ENCODE measurements around the gene ITGA5.

Gene ITGA5

DNA sequence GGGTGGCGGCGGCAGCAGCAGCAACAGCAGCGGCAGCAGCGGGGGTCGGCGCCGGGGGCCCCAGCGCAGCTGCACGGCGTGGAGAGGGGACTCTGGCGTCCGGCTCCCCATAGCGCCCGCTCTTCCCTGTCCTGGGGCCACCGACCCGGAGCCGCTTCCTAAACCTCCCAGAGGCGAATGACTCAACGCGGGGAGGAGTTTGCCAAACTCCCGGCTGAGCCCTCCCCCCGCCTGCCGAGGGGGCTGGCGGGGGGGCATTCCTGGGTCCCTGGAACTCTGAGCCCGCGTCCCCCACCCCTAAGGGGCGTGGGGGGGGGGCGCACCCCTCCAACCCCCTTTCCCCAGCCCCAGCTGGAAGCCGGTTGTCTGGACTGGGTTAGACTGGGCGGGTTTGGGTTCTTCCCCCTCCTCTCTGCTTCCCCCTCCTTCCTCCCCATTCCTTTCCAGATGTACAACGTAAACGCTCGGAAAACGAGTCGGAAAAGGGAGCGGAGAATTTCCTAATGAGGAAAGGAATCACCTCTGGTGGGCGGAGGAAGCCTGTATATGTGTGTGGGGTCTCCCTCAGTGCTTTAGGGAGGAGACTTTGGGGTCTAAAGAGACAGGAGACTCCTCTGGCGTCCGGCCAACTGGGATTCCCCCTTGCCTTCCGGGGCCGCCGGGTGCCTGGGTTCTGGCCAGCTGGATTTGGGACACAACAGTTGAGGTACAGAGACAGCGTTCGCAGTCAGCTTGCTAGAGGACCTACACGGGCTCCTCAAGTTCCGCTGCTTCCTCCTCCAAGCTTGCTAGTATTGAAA is at the start of gene ITGA5:
TSS of gene ITGA5 (minus strand) at position 179 of the 800 bp plus-strand sequence. CDS start at position 111, 68 bp downstream.
- Histone ChIP-seq H3K4me3 (ENCODE audit: low read depth, low read length) (peak within 1 kb of the TSS; percentile 89), H3K27ac (ENCODE audit: low read depth, low read length) (peak within 1 kb of the TSS; percentile 95), H2AFZ (ENCODE audit: low read length, unreplicated experiment) (peak within 1 kb of the TSS; percentile 91), H3K4me1 (ENCODE audit: control insufficient read depth, insufficient read depth, low read length, unreplicated experiment) (peaks cover 69% of the 10 kb centered on the region), H3K36me3 (ENCODE audit: insufficient read depth, low read length) (0 out of 2 replicates have a peak, but pooled peaks cover 4% of the 10 kb centered on the region), H3K79me2 (ENCODE audit: control insufficient read depth, insufficient read depth, low read length, unreplicated experiment) (peaks cover 58% of the 10 kb centered on the region), H3K27me3 (ENCODE audit: insufficient read depth, low read length) (no peaks in the 10 kb centered on the region)

DNA sequence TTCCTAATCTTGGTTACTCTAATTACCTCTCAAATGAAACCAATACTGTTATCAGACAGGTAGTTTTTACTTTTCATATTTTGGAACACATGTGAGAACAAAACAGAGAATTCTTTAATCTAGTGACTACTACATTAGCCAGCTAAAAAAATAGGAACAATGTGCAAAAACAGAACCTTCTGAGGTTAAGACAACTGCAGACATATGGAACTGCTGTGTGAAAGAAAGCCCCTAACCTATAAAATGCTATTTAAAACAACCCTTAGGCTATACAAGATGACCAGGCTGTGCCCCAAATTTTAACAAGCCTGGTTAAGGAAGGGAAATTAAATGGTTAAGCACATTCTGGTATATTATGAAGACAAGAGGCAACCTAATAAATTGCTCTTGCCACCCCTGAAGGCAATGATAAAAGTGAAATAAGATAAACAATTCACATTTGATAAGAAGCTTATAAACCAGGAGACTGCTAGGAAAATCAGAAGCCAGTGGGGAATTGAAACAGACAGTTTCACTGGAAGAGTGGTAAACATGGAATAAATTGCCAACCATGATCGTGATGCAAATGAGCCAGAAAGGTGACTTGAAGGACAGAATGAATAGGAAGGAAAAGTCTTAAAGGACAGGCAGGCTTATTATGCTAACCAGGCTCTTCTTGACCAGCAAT is 46.9 kb upstream of the ITGA5 start:
- Histone ChIP-seq H3K27ac (ENCODE audit: low read depth, low read length) (no peak overlapping the region), H3K36me3 (ENCODE audit: insufficient read depth, low read length) (no peaks in the 10 kb centered on the region), H3K79me2 (ENCODE audit: control insufficient read depth, insufficient read depth, low read length, unreplicated experiment) (no peaks in the 10 kb centered on the region), H2AFZ (ENCODE audit: low read length, unreplicated experiment) (no peak overlapping the region), H3K4me3 (ENCODE audit: low read depth, low read length) (no peak overlapping the region), H3K4me1 (ENCODE audit: control insufficient read depth, insufficient read depth, low read length, unreplicated experiment) (peaks cover 15% of the 10 kb centered on the region), H3K27me3 (ENCODE audit: insufficient read depth, low read length) (no peaks in the 10 kb centered on the region)

DNA sequence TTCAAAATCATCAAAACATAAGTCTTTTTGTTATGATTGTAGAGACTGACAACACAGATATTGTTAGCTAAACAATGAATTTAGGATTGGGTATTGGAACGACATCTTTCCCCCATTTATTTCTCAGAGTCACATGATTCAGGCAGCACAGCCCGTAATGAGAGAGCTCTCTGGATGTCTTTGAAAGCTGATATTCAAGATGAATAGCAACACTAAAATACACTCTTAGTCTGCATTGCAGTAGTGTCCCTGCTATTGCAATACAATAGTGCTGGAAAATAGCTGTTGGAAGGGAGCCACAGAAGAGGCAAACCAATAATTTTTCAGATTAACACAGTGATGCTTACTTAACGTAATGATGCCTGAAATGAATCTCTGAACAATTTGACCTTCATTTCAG is 44.4 kb upstream of the ITGA5 start:
- no peaks in the 10 kb centered on the region for H3K79me2 ChIP-seq (ENCODE audit: control insufficient read depth, insufficient read depth, low read length, unreplicated experiment)
- H3K4me1 ChIP-seq (ENCODE audit: control insufficient read depth, insufficient read depth, low read length, unreplicated experiment): peaks cover 15% of the 10 kb centered on the region
- no peaks in the 10 kb centered on the region for H3K36me3 ChIP-seq (ENCODE audit: insufficient read depth, low read length)
- 0 out of 2 replicates have a peak overlapping the region, but pooled peaks have one; percentile 20 for H3K27ac ChIP-seq (ENCODE audit: low read depth, low read length)
- H2AFZ ChIP-seq (ENCODE audit: low read length, unreplicated experiment): no peak overlapping the region
- H3K4me3 ChIP-seq (ENCODE audit: low read depth, low read length): no peak overlapping the region
- no peaks in the 10 kb centered on the region for H3K27me3 ChIP-seq (ENCODE audit: insufficient read depth, low read length)

DNA sequence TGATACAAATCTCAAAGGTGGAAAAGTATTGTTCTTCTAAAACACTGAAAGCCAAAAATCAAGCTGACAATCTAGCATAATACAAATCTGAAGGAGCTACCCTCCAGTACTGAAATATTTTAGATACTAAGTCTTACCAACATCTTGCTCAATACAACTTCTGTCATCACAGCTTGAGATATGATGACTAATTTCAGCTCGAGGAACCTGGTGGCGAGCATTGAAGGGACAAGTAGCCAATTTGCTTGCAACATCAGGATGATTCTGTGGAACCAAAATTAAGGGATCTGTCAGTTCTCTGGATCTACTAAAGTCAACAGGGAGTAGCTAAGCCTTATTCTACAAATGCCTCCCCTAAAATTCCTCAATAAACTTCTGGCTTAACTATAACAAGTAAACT is 44.0 kb upstream of the ITGA5 start:
- H3K27ac ChIP-seq (ENCODE audit: low read depth, low read length): 0 out of 2 replicates have a peak overlapping the region, but pooled peaks have one; percentile 20
- H3K36me3 ChIP-seq (ENCODE audit: insufficient read depth, low read length): no peaks in the 10 kb centered on the region
- no peaks in the 10 kb centered on the region for H3K79me2 ChIP-seq (ENCODE audit: control insufficient read depth, insufficient read depth, low read length, unreplicated experiment)
- H3K4me3 ChIP-seq (ENCODE audit: low read depth, low read length): no peak overlapping the region
- H3K27me3 ChIP-seq (ENCODE audit: insufficient read depth, low read length): no peaks in the 10 kb centered on the region
- no peak overlapping the region for H2AFZ ChIP-seq (ENCODE audit: low read length, unreplicated experiment)
- peaks cover 15% of the 10 kb centered on the region for H3K4me1 ChIP-seq (ENCODE audit: control insufficient read depth, insufficient read depth, low read length, unreplicated experiment)

DNA sequence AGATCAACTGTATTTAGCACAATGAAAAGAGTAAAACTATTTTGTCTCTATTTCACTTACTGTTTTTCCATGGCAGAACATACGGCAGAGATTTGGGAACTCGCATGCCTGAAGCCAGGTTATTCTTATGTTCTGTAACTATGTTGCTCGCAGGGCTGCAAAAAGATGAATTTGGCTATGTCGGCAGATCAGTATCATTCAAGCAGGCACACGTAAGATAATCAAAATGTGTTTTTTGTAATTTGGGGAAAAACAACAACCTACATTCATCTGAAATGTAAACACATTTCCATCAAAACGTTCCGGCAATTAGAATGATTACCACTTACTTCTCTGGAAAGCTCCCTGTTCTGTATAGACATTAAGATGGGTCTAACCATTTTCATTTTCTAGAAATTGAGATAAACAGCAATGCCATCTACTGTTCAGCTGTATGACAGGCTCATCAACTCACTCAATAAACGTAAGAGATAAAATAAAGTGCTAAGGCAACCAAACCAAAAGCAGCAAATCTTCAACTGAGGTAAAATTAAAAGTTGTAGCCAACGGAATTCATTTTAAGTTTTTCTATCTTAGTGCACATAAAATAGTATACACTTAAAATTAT is 41.4 kb upstream of the ITGA5 start:
- no peaks in the 10 kb centered on the region for H3K79me2 ChIP-seq (ENCODE audit: control insufficient read depth, insufficient read depth, low read length, unreplicated experiment)
- H2AFZ ChIP-seq (ENCODE audit: low read length, unreplicated experiment): no peak overlapping the region
- H3K4me1 ChIP-seq (ENCODE audit: control insufficient read depth, insufficient read depth, low read length, unreplicated experiment): peaks cover 27% of the 10 kb centered on the region
- H3K27me3 ChIP-seq (ENCODE audit: insufficient read depth, low read length): no peaks in the 10 kb centered on the region
- no peak overlapping the region for H3K4me3 ChIP-seq (ENCODE audit: low read depth, low read length)
- no peaks in the 10 kb centered on the region for H3K36me3 ChIP-seq (ENCODE audit: insufficient read depth, low read length)
- no peak overlapping the region for H3K27ac ChIP-seq (ENCODE audit: low read depth, low read length)

DNA sequence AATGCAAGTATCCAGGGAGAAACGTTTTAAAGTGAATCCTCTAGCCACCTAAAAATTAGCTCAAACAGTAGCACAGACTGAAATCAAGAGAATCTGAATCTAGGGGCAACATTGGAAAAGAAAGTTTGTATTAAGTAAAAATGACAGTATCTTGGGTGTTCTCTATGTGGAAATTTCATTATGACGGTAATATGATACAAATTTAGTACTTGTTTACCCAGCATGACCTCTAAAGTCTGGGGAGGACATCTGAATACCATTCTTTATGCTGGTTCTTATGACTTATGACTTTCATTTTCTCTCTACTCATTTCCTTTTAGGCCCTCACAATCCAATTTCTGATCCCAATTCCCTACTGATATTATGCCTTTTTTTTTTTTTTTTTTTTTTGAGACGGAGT is 40.3 kb upstream of the ITGA5 start:
- Histone ChIP-seq H3K4me1 (ENCODE audit: control insufficient read depth, insufficient read depth, low read length, unreplicated experiment) (peaks cover 28% of the 10 kb centered on the region), H3K27ac (ENCODE audit: low read depth, low read length) (no peak overlapping the region), H3K4me3 (ENCODE audit: low read depth, low read length) (no peak overlapping the region), H3K79me2 (ENCODE audit: control insufficient read depth, insufficient read depth, low read length, unreplicated experiment) (no peaks in the 10 kb centered on the region), H3K36me3 (ENCODE audit: insufficient read depth, low read length) (no peaks in the 10 kb centered on the region), H2AFZ (ENCODE audit: low read length, unreplicated experiment) (peak overlapping the region; percentile 51), H3K27me3 (ENCODE audit: insufficient read depth, low read length) (no peaks in the 10 kb centered on the region)

DNA sequence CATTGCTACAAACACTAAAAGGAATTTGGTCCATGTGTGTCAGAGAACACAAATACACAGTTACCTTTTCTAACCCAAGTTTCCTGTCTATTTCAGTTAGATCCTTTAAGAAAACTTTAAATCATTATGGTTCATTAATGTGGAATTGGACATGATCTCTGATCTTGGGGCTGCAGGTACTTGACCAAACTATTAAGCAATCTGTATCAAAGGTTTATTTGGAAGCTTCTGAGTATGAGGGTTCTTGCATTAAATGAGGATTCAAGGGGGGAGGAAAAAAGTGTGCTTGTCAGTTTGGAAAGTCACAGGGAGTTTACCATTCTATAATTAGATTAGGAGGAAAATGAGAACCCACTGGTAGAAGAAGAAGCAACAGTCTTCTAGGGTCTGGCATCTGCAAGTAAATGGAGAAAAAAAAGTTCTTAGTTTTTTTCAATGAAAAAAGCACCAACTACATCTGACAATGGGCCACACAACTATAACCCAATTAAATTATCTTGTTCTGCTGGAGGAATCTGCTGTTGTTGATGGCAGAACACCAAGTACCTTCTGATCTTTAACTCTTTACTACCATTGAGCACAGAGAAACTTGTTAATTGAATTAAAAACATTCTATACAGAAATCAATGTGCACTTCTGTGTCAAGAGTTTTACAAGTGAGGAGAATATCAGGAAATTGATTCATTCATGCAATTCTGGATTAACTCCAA is 36.8 kb upstream of the ITGA5 start:
- Histone ChIP-seq H3K27me3 (ENCODE audit: insufficient read depth, low read length) (no peaks in the 10 kb centered on the region), H2AFZ (ENCODE audit: low read length, unreplicated experiment) (no peak overlapping the region), H3K36me3 (ENCODE audit: insufficient read depth, low read length) (no peaks in the 10 kb centered on the region), H3K4me1 (ENCODE audit: control insufficient read depth, insufficient read depth, low read length, unreplicated experiment) (peaks cover 13% of the 10 kb centered on the region), H3K79me2 (ENCODE audit: control insufficient read depth, insufficient read depth, low read length, unreplicated experiment) (no peaks in the 10 kb centered on the region), H3K4me3 (ENCODE audit: low read depth, low read length) (no peak overlapping the region), H3K27ac (ENCODE audit: low read depth, low read length) (no peak overlapping the region)

DNA sequence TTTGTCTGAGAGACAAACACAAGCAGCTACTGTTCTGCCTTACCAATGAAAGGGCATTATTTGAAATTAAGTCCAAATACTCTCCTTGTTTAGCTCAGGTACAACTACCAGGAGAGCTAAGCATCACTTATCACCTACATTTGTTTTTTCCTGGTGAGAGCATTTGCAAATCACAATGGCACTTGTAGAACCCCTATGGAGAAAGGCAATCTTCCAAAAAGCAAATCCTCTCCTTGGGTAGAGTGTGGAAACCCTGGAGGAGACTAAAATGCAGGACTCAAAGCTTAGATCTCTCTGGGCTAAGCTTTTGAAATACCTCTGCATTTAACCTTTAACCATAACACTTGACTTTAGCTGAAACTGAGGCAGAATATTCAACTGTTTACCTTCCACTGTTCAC is 33.6 kb upstream of the ITGA5 start:
- H3K79me2 ChIP-seq (ENCODE audit: control insufficient read depth, insufficient read depth, low read length, unreplicated experiment): no peaks in the 10 kb centered on the region
- H3K4me3 ChIP-seq (ENCODE audit: low read depth, low read length): no peak overlapping the region
- H3K36me3 ChIP-seq (ENCODE audit: insufficient read depth, low read length): no peaks in the 10 kb centered on the region
- H3K4me1 ChIP-seq (ENCODE audit: control insufficient read depth, insufficient read depth, low read length, unreplicated experiment): peaks cover 13% of the 10 kb centered on the region
- no peaks in the 10 kb centered on the region for H3K27me3 ChIP-seq (ENCODE audit: insufficient read depth, low read length)
- H2AFZ ChIP-seq (ENCODE audit: low read length, unreplicated experiment): no peak overlapping the region
- H3K27ac ChIP-seq (ENCODE audit: low read depth, low read length): no peak overlapping the region

DNA sequence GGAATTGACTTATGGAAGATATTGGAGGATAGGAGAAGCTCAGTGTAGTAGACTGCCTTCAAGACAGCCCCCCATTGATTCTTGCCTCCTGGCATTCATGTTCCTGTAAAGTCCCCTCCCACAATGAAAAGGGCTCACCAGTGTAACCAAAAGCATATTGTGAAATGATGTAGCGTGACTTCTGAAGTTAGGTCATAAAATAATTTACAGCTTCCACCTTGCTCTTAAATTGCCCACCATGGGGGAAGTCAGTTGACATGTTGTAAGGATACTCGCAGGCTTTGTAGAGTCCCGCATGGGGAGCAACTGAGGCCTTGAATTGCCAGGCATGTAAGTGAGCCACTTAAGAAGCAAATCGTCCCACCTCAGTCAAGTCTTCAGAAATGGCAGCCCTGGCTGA is 29.3 kb upstream of the ITGA5 start:
- H3K27me3 ChIP-seq (ENCODE audit: insufficient read depth, low read length): no peaks in the 10 kb centered on the region
- no peak overlapping the region for H2AFZ ChIP-seq (ENCODE audit: low read length, unreplicated experiment)

DNA sequence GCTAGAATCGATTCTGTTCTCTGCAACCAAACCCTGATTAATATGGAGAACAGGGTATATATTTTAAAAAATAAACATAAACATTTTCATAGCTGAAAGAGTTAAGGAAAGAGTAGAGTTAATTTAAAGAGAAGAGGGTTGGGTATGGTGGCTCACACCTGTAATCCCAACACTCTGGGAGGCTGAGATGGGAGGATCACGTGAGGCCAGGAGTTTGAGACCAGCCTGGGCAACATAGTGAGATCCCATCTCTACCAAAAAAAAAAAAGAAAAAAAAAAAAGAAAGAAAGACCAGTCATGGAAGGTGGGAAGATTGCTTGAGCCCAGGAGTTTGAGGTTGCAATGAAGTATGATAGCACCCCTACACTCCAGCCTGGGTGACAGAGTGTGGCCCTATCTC is 28.9 kb upstream of the ITGA5 start:
- H3K36me3 ChIP-seq (ENCODE audit: insufficient read depth, low read length): no peaks in the 10 kb centered on the region
- no peak overlapping the region for H3K27ac ChIP-seq (ENCODE audit: low read depth, low read length)
- no peaks in the 10 kb centered on the region for H3K4me1 ChIP-seq (ENCODE audit: control insufficient read depth, insufficient read depth, low read length, unreplicated experiment)
- H3K79me2 ChIP-seq (ENCODE audit: control insufficient read depth, insufficient read depth, low read length, unreplicated experiment): no peaks in the 10 kb centered on the region
- H3K27me3 ChIP-seq (ENCODE audit: insufficient read depth, low read length): no peaks in the 10 kb centered on the region
- no peak overlapping the region for H2AFZ ChIP-seq (ENCODE audit: low read length, unreplicated experiment)
- H3K4me3 ChIP-seq (ENCODE audit: low read depth, low read length): no peak overlapping the region

More for the DNA sequence above, 29.3 kb upstream of the ITGA5 start:
- no peak overlapping the region for H3K27ac ChIP-seq (ENCODE audit: low read depth, low read length)
- H3K36me3 ChIP-seq (ENCODE audit: insufficient read depth, low read length): no peaks in the 10 kb centered on the region
- no peak overlapping the region for H3K4me3 ChIP-seq (ENCODE audit: low read depth, low read length)
- H3K79me2 ChIP-seq (ENCODE audit: control insufficient read depth, insufficient read depth, low read length, unreplicated experiment): no peaks in the 10 kb centered on the region
- no peaks in the 10 kb centered on the region for H3K4me1 ChIP-seq (ENCODE audit: control insufficient read depth, insufficient read depth, low read length, unreplicated experiment)
